ENCODE results near the gene TTN.

DNA sequence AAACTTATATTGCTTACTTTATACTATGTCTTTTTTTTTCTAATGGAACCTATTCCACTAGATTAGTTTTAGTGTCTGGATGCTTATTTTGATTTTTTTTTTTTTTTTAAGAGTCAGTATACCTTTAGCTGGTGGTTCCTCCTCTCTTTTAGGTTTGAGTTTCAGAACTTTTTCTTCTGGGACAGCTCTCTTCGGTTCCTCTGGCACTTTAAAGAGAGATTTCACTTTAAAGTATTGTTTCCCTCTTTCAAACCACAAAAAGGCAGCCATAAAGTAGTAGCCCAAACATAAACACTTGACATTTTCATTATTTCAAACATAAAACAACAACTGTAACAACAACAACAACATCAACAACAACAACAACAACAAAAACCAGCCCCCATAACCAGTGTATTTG, 123.3 kb downstream of the TTN start:
- TF ChIP-seq, protein P1, sequence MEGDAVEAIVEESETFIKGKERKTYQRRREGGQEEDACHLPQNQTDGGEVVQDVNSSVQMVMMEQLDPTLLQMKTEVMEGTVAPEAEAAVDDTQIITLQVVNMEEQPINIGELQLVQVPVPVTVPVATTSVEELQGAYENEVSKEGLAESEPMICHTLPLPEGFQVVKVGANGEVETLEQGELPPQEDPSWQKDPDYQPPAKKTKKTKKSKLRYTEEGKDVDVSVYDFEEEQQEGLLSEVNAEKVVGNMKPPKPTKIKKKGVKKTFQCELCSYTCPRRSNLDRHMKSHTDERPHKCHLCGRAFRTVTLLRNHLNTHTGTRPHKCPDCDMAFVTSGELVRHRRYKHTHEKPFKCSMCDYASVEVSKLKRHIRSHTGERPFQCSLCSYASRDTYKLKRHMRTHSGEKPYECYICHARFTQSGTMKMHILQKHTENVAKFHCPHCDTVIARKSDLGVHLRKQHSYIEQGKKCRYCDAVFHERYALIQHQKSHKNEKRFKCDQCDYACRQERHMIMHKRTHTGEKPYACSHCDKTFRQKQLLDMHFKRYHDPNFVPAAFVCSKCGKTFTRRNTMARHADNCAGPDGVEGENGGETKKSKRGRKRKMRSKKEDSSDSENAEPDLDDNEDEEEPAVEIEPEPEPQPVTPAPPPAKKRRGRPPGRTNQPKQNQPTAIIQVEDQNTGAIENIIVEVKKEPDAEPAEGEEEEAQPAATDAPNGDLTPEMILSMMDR (IDR thresholded peaks at IDR 0.05) = no peak
- TF ChIP-seq POLR2A (IDR thresholded peaks at IDR 0.05) (no peak), EP300 (IDR thresholded peaks at IDR 0.05) (no peak)

Measured in ovary (tissue), 3 donors.